Fibroblast of skin of abdomen (primary cell): Measurements from ENCODE around the gene IL5RA. TPM values are rescaled to one million over a fixed set of nuclear protein-coding genes. Genes with fewer than 3 reads are reported as not detected.
A peak's percentile ranks its signal among the peaks of the same experiment; 100 is the strongest.

Source experiments
- DNase-seq: peaks from one replicate; pipeline ENCODE4 v3.0.0-alpha.2; 2013
- polyA plus RNA-seq, 2 experiments: library from polyadenylated mRNA; unstranded; fragments of 120-200 nt; gene quantifications; one replicate each; pipeline ENCODE4 v1.2.1, GENCODE V29; 2013; ENCODE audit not compliant: insufficient read length in 2 of 2

The IL5RA gene
- not detected for polyA plus RNA-seq (2013, experiment 1 of 2; ENCODE audit: insufficient read length)
- polyA plus RNA-seq (2013, experiment 2 of 2; ENCODE audit: insufficient read length): not detected

- no peak for DNase-seq
Measured at GRCh38 chr3:3110299-3110630, at the start of gene IL5RA. TSS of gene IL5RA (minus strand) at chr3:3110374. CDS start at chr3:3104984, 5,390 bp downstream.

DNA sequence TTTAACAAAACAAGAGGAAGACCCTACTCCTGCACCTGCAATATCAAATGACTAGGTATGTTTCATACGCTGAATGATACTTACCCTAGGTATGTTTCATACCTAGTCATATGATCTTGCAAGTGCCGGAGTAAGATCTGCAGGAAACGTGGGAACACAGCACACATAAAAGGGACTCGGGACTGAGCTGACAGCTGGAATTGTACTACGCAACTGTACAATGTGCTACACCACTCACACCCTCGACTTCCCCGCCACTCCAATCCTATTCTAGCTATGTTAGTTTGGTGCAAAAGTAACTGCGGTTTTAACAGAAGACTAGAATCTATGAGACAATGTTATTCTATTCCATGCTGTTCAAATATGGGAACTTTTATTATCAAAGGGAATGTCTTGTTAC is 47.3 kb upstream of the IL5RA start:
- no peak for DNase-seq

DNA sequence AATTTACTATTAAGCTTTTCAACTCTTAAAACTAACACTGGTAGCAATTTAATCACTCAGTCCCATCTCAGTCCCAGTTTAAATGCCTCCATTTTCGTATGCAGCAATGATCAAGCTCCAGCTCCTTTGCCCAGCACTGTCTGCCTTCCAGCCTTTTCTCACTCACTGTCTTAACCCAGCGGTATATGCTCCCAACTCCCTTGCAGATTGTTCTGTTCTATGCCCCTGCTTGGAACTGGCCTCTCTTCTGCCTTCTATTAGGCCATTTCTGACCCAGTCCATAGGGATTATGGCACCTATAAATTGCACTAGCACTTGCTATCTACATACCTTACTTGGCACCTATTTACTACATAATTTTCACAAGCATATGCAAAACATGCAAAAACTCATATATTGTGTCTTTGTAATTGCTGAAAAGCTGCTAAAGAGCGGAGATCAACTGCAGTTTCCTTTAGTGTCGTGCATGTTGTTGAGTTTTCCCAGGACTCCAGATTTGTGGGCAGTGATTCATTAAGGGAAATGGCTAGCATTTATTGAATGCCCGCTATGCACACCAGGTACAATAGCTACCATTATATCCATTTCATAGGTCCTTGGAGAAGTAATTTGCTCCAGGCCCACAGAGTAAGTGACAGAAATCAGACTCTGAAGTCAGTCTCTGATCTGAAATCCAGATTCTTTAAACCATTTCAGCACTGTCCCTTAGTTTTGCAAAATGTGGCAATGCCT is 44.9 kb upstream of the IL5RA start:
- DNase-seq: no peak

- DNase-seq: no peak
Measured at GRCh38 chr3:3151513-3151912, 41.3 kb upstream of the IL5RA start.

GRCh38 chr3:3149560-3149959 is 39.4 kb upstream of the IL5RA start:
- DNase-seq: no peak

GRCh38 chr3:3145831-3146230 is 35.7 kb upstream of the IL5RA start:
- peak; percentile 18 for DNase-seq

DNA sequence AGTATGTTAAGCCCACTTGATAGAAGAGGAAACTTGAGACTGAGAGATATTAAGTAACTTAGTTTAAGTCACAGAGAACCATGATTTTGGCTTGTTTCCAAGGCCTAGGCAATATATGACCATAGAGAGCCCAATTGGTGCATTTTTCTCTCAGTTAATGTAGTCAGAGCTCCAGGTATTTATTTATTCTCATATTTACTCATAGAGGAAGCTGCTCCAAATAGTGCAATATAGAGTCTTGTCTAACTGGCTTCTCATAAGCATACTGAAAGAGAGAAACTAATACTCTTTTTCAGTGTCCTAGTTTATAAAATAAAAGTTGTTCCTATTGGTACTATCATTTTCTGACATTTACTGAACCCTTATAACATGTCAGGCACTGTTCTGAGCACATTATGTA is 31.8 kb upstream of the IL5RA start:
- DNase-seq: no peak

GRCh38 chr3:3137526-3137925 is 27.4 kb upstream of the IL5RA start:
- DNase-seq: no peak

GRCh38 chr3:3134750-3135448 is 24.7 kb upstream of the IL5RA start:
- DNase-seq: peak; percentile 16

DNA sequence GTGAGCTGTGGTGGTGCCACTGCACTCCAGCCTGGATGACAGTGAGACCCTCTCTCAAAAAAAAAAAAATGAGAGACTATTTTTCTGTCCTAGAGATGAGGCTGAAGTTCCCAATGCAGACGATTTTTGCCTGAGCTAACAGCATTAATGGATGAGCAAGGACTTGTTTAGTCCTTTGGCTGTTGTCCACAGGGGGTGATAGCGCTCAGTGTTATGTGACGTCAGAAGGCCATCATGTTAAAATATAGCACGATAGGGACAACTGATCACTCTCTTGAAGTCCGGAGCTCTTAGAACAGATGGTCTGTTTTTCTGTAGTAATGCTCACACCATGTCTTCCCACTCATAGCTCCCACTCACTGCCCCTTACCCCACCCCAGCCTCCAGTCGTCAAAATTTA is 23.3 kb upstream of the IL5RA start:
- no peak for DNase-seq

DNA sequence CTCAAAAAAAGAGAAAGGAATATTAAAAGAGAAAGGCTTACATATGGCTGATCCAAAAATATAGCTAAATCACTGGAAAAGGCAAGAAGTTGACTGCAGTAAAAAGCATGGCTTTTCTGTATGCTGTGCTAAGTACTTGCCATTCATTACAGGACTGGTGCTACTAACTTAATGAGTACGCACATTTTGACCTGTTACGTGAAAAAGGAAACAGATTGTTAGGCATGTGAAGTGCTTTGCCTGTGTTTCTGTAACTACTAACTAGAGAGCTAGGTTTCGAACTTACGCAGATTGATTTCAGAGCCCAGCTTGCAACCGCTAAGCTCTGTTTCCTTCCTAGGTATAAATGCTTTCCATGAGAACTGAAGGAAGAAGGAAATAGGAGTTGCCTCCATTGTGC is 19.4 kb upstream of the IL5RA start:
- DNase-seq: no peak

GRCh38 chr3:3127432-3128010 is 17.3 kb upstream of the IL5RA start:
- peak; percentile 8 for DNase-seq

- DNase-seq: peak; percentile 95
Measured at GRCh38 chr3:3126477-3127431, 16.6 kb upstream of the IL5RA start, which contains the start of gene TRNT1. TSS of gene TRNT1 (plus strand) at chr3:3126940. CDS start at chr3:3129041, 2,101 bp downstream.

GRCh38 chr3:3125977-3126376 is 15.8 kb upstream of the IL5RA start:
- no peak for DNase-seq

DNA sequence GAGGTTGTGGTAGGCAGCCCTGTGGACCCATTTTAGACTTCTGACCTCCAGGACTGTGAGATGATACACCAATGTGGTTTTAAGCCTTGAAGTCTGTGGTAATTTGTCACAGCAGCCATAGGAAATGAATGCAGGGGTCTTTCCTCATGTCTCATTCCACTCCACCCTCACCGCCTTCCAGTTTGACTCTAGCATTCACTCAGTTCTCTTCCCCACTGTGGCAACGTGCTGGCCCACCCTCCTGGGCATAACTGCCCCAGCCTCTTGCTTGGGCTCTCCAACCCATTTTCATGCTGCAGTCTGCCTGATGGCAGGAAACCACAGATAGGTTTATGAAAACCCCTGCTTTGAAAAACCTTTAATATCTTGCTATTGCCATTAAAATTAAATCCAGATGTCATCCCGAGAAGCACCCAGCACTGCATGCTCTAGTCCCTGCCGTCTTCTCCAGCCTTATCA is 9.2 kb upstream of the IL5RA start:
- peak; percentile 10 for DNase-seq

- DNase-seq: no peak
Measured at GRCh38 chr3:3117651-3118050, 7.5 kb upstream of the IL5RA start.

DNA sequence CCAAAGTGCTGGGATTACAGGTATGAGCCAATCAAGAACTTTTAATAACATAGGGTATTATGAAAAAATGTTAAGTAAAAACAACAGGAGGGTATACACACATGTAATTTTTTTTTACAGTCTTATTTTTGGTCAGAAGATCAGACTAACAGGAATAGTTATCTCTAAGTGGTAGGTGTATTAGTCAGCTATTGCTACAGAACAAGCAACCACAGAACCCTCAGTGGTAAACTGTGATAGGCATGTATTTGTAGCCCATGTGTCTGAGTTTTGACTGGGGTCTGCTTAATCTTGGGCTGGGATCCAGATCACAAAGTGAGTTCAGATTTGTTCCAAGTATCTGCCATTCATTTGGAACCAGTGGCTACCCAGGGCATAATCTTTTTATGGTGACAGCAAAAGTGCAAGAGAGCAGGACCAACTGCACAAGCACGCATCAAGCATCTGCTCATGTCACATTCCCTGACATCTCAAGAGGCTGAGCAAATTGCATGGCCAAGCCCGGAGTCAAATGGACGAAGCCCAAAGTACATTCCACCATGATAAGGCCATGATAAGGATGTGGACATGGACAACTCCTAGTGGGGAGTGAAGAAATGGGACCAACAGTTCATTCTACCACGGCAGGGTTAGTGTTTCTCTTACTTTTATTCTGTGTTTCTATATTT is 3.0 kb upstream of the IL5RA start:
- DNase-seq: no peak

DNA sequence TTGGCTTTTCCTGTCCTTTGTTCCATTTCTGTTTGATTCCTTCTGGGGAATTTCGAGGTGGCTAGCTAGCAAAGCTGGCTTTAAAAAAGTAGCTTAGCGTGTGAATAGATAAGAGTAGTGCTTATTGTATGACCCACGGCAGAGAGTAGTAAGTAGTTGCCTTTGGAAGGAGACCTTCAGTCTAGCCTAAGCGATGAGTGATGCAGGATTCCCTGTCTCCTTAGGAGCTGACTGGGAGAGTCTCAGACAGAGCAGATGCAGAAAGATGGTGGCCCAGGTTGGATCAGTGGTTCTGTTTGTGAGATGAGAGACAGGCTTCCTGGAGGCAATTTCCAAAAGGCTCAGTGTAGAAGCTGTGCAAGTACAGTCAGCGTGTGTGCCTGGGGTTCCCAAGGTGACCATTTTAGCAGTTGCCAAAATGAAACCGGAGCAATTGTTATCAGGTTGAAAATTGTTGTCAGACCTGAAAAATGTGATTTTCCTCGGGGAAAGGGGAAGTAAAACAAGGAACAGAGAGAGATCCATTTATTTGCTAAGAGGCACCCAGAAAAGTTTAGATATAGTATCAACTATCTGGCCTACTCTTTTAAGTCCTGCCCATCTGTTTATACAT is 681 bp upstream of the IL5RA start:
- DNase-seq: no peak

DNA sequence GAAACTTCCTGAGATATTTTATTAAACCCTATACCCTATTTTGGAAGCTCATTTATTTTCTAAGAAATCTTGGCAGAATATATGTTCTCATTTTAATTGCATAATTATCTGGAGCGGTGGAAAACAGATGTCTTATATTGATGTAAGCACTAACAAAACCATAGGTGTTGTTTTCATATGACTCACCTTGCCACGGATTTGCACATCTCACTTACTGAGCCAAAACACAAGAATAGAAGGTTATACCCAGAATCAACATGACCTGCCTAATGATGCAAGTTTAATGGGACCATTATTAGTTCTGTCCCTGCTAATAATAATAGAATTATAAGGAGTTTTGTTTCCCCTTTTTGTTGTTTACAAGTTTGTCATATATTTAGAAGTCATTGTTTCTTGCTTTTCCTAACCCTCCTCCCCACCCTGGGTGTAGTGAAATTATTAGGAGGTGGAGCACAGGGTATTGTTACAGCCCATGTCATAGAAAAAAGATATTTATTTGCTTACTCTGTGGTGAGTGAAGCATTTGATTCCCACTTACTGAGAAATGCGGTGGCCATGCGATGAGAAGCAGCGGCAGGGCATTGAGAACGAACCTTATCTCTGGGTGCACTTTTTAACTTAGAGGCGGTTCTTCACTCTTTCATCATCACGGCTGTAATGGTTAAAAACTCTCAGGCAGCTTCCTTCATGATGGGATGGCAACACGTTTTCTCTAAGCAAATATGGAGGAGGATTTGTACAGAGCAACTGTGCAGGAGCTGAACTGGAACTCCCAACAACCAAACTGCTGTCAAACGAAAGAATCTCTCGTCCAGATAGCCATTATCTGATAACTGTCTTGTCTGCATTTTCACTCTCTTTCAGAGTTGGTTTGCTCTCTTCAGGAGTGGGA is 521 bp downstream of the IL5RA start:
- DNase-seq: no peak

GRCh38 chr3:3107858-3108257 is 2.3 kb downstream of the IL5RA start:
- DNase-seq: no peak
